NCI-H2196 treated with DMSO at 0.1 percent for 48 hours (cell line): Measurements from ENCODE around the gene BAIAP2.

Experiments
- DNase-seq: peaks from one replicate; lab custom pipeline; 2025; ENCODE audit not compliant: unreplicated experiment; lab: John Stamatoyannopoulos, UW

Gene BAIAP2

GRCh38 chr17:81102869-81103268 lies 67.9 kb downstream of the BAIAP2 start:
- DNase-seq = no peak

GRCh38 chr17:81103379-81103778 lies 68.4 kb downstream of the BAIAP2 start:
- DNase-seq = no peak

GRCh38 chr17:81106716-81107115 lies 71.8 kb downstream of the BAIAP2 start:
- DNase-seq = no peak

GRCh38 chr17:81108220-81108619 lies 73.3 kb downstream of the BAIAP2 start:
- DNase-seq = no peak

GRCh38 chr17:81109957-81110356 lies 75.0 kb downstream of the BAIAP2 start:
- no peak for DNase-seq

- DNase-seq = no peak
Measured at GRCh38 chr17:81110488-81111040, 75.6 kb downstream of the BAIAP2 start.

GRCh38 chr17:81111066-81111465 lies 76.1 kb downstream of the BAIAP2 start:
- DNase-seq = no peak

- no peak for DNase-seq
Measured at GRCh38 chr17:81112450-81112849, 77.5 kb downstream of the BAIAP2 start.

- DNase-seq = no peak
Measured at GRCh38 chr17:81113158-81113724, 78.3 kb downstream of the BAIAP2 start.

- no peak for DNase-seq
Measured at GRCh38 chr17:81114351-81115093, 79.6 kb downstream of the BAIAP2 start.

GRCh38 chr17:81115219-81115618 lies 80.3 kb downstream of the BAIAP2 start:
- DNase-seq = no peak

GRCh38 chr17:81115749-81116464 lies 81.0 kb downstream of the BAIAP2 start:
- DNase-seq = no peak

GRCh38 chr17:81116704-81117103 lies 81.8 kb downstream of the BAIAP2 start:
- no peak for DNase-seq

- DNase-seq = no peak
Measured at GRCh38 chr17:81117672-81118198, 82.8 kb downstream of the BAIAP2 start.

GRCh38 chr17:81118308-81119221 lies 83.6 kb downstream of the BAIAP2 start:
- DNase-seq = no peak

GRCh38 chr17:81119223-81120148 lies 84.5 kb downstream of the BAIAP2 start:
- DNase-seq = peak; percentile 23

GRCh38 chr17:81120149-81120484 lies 85.2 kb downstream of the BAIAP2 start:
- no peak for DNase-seq

GRCh38 chr17:81120695-81121621 lies 86.0 kb downstream of the BAIAP2 start:
- no peak for DNase-seq
